ENCODE data around the gene NRM. TPM values are rescaled to one million over a fixed set of nuclear protein-coding genes. Genes with fewer than 3 reads are reported as not detected.

The NRM gene
- total RNA-seq, 1 donor from 2014 or later, result 0.41 TPM

DNA sequence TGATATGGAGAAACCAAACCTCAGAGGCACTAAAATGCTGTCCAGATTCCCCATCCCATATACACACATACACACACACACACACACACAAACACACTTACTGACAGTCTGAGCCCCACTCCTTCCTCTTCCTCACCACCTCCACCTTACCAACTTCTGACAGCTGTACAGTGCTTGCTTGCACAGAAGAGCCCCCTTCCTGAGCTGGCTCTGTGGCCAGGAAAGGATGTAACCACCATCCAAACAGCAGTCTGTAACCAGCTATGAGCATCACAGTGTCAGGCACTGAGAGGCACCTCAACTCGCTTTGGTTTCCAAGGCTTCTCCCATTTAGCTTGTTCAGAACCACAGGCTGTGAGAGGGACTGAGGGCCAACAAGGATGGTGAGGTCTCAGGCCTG lies 49.7 kb downstream of the NRM start:
- DNase-seq (ENCODE audit: low spot score in 2 of 2) (no peak), FAIRE-seq (no peak)

DNA sequence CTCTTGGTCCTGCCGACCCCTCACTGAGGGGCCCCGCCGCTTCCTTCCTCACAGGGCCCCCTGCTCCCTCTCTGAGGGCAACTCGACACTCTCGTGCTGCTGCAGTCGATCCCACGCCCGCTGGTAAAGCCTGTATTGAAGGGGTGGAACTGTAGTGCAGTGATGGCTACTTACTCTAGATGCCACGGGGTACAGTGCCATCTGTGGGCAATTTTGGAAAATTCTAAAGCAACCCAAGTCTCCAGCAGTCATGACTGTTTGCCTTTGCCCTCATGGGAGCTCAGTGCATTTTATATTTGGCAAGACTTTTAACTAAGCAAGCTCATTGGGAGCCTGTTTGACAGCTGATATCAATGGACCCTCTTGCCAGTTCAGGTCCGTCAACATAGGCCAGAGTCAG lies 50.3 kb downstream of the NRM start:
- FAIRE-seq, result no peak
- DNase-seq (ENCODE audit: low spot score in 2 of 2), result no peak

Small RNA genes lying within 50 kb of the gene (small RNA-seq; reads per million reads assigned to genes)
- not detected for gene RF00019

Other genes with a start within 250 kb of the NRM start
- gene HLA-E, start 201.5 kb downstream of the NRM start, total RNA-seq, result 25.7 TPM
- 28.1 TPM for gene GNL1, start 134.5 kb downstream of the NRM start, total RNA-seq
- 12.2 TPM for gene PRR3, start 133.7 kb downstream of the NRM start, total RNA-seq
- 18.8 TPM for gene ABCF1, start 119.5 kb downstream of the NRM start, total RNA-seq
- gene PPP1R10, start 73.7 kb downstream of the NRM start, total RNA-seq, result 43.6 TPM
- 53.0 TPM for gene MRPS18B, start 73.1 kb downstream of the NRM start, total RNA-seq
- gene ATAT1, start 64.1 kb downstream of the NRM start, total RNA-seq, result 40.4 TPM
- 23.2 TPM for gene C6orf136, start 43.9 kb downstream of the NRM start, total RNA-seq
- 22.4 TPM for gene DHX16, start 18.0 kb downstream of the NRM start, total RNA-seq
- gene PPP1R18, start 4.3 kb downstream of the NRM start, total RNA-seq, result 44.0 TPM
- 4.1 TPM for gene MDC1, start 26.3 kb upstream of the NRM start, total RNA-seq
- 1,325 TPM for gene TUBB, start 29.4 kb upstream of the NRM start, total RNA-seq
- 46.9 TPM for gene FLOT1, start 51.7 kb upstream of the NRM start, total RNA-seq
- gene IER3, start 53.6 kb upstream of the NRM start, total RNA-seq, result 2.4 TPM
- 106 TPM for gene DDR1, start 193.5 kb upstream of the NRM start, total RNA-seq
- gene GTF2H4, start 217.2 kb upstream of the NRM start, total RNA-seq, result 15.5 TPM
- gene VARS2, start 223.3 kb upstream of the NRM start, total RNA-seq, result 22.4 TPM
- gene SFTA2, start 241.2 kb upstream of the NRM start, total RNA-seq, result not detected
- not detected for gene MUCL3, start 250.0 kb upstream of the NRM start, total RNA-seq